GM12874 (cell line): Measurements from ENCODE around the gene ATF6B.

Source experiments
- TF ChIP-seq, protein P1 (sequence below): IDR thresholded peaks from 2 replicates; pipeline ENCODE4 v1.5.1; 2011; ENCODE audit warnings: low read depth, mild to moderate bottlenecking, control low read depth, low read length, moderate library complexity; ENCODE audit not compliant: insufficient read depth

The ATF6B gene

DNA sequence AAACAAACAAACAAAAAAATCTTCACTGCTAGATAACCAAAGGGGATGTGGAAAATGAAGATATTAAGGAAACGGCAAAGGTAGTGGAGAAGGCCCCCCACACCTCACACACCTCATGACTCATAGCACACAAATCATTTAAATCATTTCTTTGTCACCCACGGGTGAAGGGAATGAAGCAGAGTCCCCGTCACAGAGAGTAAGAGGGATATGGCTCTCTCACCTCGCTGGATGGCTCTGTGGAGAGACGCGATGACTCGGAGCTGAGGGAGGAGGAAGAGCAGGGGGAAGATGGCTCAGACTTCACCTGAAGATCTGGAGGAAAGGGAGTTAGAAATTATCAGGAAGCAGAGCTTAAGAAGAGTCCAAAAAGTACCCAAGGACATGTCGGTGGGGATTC, 1.2 kb downstream of the ATF6B start:
- TF ChIP-seq, protein P1, sequence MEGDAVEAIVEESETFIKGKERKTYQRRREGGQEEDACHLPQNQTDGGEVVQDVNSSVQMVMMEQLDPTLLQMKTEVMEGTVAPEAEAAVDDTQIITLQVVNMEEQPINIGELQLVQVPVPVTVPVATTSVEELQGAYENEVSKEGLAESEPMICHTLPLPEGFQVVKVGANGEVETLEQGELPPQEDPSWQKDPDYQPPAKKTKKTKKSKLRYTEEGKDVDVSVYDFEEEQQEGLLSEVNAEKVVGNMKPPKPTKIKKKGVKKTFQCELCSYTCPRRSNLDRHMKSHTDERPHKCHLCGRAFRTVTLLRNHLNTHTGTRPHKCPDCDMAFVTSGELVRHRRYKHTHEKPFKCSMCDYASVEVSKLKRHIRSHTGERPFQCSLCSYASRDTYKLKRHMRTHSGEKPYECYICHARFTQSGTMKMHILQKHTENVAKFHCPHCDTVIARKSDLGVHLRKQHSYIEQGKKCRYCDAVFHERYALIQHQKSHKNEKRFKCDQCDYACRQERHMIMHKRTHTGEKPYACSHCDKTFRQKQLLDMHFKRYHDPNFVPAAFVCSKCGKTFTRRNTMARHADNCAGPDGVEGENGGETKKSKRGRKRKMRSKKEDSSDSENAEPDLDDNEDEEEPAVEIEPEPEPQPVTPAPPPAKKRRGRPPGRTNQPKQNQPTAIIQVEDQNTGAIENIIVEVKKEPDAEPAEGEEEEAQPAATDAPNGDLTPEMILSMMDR, result no peak

- TF ChIP-seq, protein P1, result no peak
Observed at GRCh38 chr6:32123681-32124080, 4.4 kb downstream of the ATF6B start.

DNA sequence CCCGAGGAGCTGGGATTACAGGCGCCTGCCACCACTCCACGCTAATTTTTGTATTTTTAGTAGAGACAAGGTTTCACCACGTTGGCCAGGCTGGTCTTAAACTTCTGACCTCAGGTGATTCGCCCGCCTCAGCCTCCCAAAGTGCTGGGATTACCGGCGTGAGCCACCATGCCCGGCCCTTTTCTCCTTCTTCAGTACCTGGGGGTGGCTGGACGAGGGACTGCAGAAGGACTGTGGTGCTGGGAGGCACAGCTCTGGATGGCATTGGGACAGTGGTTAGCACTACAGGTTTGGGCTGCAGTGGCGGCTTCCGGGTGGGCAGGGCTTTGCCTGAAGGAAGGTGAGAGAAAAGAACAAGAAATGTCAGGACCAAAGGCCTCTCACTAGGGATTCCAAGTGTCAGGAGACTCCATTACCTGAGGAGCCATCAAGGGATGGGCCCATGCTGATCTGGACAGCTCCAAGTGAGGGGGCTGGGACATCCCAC, 7.4 kb downstream of the ATF6B start:
- TF ChIP-seq, protein P1, result no peak

GRCh38 chr6:32118782-32119628, 9.0 kb downstream of the ATF6B start:
- TF ChIP-seq, protein P1, result peak; percentile 95

- TF ChIP-seq, protein P1, result no peak
Observed at GRCh38 chr6:32117461-32117860, 10.6 kb downstream of the ATF6B start.

- TF ChIP-seq, protein P1, result peak; percentile 32; the same call in 1 of the 2 replicates
Observed at GRCh38 chr6:32116674-32117073, 11.4 kb downstream of the ATF6B start.

- TF ChIP-seq, protein P1, result no peak
Observed at GRCh38 chr6:32115623-32116022, 12.4 kb downstream of the ATF6B start.
